ENCODE measurements around the gene FAM53B. TPM values are rescaled to one million over a fixed set of nuclear protein-coding genes. Genes with fewer than 3 reads are reported as not detected.

FAM53B gene
- total RNA-seq, 1 experiment from 2014 or later = 14.9 TPM

DNA sequence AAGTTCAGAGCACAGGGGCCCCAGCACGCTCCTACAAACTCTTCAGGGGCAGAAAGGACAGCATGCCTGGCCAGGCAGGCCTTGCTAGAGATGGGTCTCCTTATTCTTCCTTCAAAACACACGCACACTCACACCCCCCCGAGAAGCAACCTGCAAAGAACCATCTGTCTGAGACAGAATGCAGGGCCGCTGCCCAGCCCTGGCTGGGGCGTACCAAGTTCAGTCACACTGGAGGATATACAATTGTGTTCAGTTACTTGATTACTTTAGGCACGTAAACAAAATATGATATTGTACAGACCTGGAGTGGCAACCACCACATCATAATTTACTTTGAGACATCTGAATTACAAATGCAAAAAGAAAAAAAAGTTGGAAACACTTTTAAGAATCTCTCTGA, 5.7 kb downstream of the FAM53B start:
- BruUV-seq (replicated peaks) = no TSS peak
- H3K27ac Mint-ChIP-seq (ENCODE audit: low read depth, unreplicated experiment) = peak overlapping the region; percentile 31

DNA sequence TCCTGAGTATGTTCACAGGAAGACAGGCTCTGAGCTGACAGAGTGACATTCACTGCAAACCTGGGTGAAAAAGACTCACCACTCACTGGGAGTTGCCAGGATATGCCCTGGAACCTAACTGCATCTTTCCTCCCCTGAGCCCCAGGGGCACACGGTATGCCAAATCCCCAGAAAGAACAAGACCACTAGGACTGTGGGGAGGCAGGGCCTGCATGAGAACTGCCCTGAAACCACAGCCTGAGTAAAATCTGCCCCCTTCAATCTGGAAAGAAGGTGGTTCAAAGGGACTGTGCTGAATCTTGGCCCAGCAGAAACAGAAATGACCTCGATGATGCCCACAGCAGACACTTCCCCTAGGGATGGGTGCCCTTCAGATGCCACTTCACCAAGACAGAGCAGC, 6.5 kb downstream of the FAM53B start:
- peaks cover 63% of the 10 kb centered on the region for H3K4me1 Mint-ChIP-seq (ENCODE audit: insufficient read depth, unreplicated experiment)
- TF ChIP-seq, protein P1, sequence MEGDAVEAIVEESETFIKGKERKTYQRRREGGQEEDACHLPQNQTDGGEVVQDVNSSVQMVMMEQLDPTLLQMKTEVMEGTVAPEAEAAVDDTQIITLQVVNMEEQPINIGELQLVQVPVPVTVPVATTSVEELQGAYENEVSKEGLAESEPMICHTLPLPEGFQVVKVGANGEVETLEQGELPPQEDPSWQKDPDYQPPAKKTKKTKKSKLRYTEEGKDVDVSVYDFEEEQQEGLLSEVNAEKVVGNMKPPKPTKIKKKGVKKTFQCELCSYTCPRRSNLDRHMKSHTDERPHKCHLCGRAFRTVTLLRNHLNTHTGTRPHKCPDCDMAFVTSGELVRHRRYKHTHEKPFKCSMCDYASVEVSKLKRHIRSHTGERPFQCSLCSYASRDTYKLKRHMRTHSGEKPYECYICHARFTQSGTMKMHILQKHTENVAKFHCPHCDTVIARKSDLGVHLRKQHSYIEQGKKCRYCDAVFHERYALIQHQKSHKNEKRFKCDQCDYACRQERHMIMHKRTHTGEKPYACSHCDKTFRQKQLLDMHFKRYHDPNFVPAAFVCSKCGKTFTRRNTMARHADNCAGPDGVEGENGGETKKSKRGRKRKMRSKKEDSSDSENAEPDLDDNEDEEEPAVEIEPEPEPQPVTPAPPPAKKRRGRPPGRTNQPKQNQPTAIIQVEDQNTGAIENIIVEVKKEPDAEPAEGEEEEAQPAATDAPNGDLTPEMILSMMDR (IDR thresholded peaks at IDR 0.05; ENCODE audit: unreplicated experiment) = no peak
- H3K27ac Mint-ChIP-seq (ENCODE audit: low read depth, unreplicated experiment) = no peak overlapping the region
- H3K9me3 Mint-ChIP-seq (ENCODE audit: unreplicated experiment) = no peaks in the 10 kb centered on the region
- no TSS peak for BruUV-seq (replicated peaks)
- DNase-seq (ENCODE audit: unreplicated experiment) = no peak
- ChIA-PET CTCF (interaction anchor here (4.9 kb wide), 1 partner anchor 208 kb away, joined by 39 read pairs; no protein-coding TSS in a partner anchor), POLR2A (interaction anchor here (1.5 to 2.6 kb wide), 3 partner anchors 9 to 28 kb away, joined by 5 to 14 read pairs (median 9); no protein-coding TSS in a partner anchor)
- intact Hi-C loops (cut with micrococcal nuclease) = no loop called here
- no peak overlapping the region for H3K4me3 Mint-ChIP-seq (ENCODE audit: unreplicated experiment)
- H3K36me3 Mint-ChIP-seq (ENCODE audit: insufficient read depth, unreplicated experiment) = peaks cover 17% of the 10 kb centered on the region
- no peaks in the 10 kb centered on the region for H3K27me3 Mint-ChIP-seq (ENCODE audit: insufficient read depth, unreplicated experiment)

More for the DNA sequence above, 5.7 kb downstream of the FAM53B start:
- Mint-ChIP-seq H3K36me3 (ENCODE audit: insufficient read depth, unreplicated experiment) (peaks cover 10% of the 10 kb centered on the region), H3K9me3 (ENCODE audit: unreplicated experiment) (no peaks in the 10 kb centered on the region), H3K4me3 (ENCODE audit: unreplicated experiment) (no peak overlapping the region), H3K27me3 (ENCODE audit: insufficient read depth, unreplicated experiment) (no peaks in the 10 kb centered on the region), H3K4me1 (ENCODE audit: insufficient read depth, unreplicated experiment) (peaks cover 56% of the 10 kb centered on the region)
- intact Hi-C loops (cut with micrococcal nuclease) = no loop called here
- ChIA-PET CTCF (interaction anchor here (0.6 to 4.9 kb wide), 2 partner anchors 198 to 208 kb away, joined by 3 to 39 read pairs; no protein-coding TSS in a partner anchor), POLR2A (no interaction called here)
- TF ChIP-seq, protein P1 (IDR thresholded peaks at IDR 0.05; ENCODE audit: unreplicated experiment) = no peak
- DNase-seq (ENCODE audit: unreplicated experiment) = no peak

DNA sequence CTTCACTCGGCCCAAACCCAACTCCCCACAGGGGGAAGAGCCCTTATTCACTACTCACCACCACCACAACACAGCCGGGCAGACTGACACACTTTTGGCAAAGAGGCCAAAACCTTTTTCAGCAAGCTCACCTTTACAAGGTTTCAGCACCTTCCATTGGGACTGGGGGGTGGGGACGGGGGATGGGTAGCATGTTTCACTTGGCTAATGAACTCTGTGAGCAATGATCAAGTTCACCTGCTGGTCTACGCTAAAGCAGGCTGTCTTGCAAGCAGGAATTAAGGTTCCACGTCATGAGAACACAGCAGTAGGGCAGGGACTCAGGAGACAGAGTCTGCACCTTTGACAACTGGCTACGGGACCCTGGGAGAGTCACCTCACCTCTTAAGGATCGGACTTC, 7.0 kb downstream of the FAM53B start:
- peak; percentile 3 for DNase-seq (ENCODE audit: unreplicated experiment)
- ChIA-PET CTCF (interaction anchor here (0.6 to 0.9 kb wide), 3 partner anchors 8 to 30 kb away, joined by 3 read pairs; no protein-coding TSS in a partner anchor), POLR2A (interaction anchor here (0.7 to 2.6 kb wide), 7 partner anchors 10 to 211 kb away, joined by 3 to 14 read pairs (median 5); no protein-coding TSS in a partner anchor)
- BruUV-seq (replicated peaks) = no TSS peak
- Mint-ChIP-seq H3K9me3 (ENCODE audit: unreplicated experiment) (no peaks in the 10 kb centered on the region), H3K27ac (ENCODE audit: low read depth, unreplicated experiment) (no peak overlapping the region), H3K4me3 (ENCODE audit: unreplicated experiment) (peak overlapping the region; percentile 30), H3K4me1 (ENCODE audit: insufficient read depth, unreplicated experiment) (peaks cover 65% of the 10 kb centered on the region), H3K27me3 (ENCODE audit: insufficient read depth, unreplicated experiment) (no peaks in the 10 kb centered on the region), H3K36me3 (ENCODE audit: insufficient read depth, unreplicated experiment) (peaks cover 20% of the 10 kb centered on the region)
- intact Hi-C loops (cut with micrococcal nuclease) = no loop called here
- TF ChIP-seq, protein P1 (IDR thresholded peaks at IDR 0.05; ENCODE audit: unreplicated experiment) = no peak

DNA sequence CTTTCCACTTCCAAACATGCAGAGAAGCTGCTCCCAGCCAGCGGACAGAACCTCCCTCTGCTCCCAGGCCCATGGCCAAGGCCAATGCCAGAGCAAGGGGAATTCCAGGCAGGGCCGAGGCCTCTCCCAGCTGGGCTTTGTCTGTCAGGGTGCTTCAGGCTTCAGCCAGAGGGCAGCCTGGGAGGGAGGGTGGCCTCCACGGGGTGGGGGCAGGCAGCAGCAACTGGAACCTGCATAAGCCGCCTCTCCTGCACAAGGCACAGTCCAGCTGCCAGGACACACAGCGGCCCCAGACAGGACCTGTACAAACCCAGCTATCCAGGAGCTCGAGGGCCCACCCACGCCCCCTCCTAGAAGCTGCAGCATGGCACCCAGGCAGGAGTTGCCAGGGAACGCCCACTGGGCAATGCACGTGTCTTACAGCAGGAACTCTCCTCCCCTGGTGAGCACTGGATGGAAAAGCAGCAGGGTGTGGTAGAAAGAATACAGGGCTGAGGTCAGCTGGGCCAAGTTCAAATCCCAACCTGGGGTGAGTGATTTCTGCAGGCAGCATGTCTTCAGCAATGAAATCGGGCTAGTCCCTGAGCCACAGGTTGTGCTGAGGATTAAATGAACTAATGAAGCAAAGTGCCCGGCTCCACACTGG, 7.6 kb downstream of the FAM53B start:
- intact Hi-C loops (cut with micrococcal nuclease) = no loop called here
- Mint-ChIP-seq H3K36me3 (ENCODE audit: insufficient read depth, unreplicated experiment) (peaks cover 20% of the 10 kb centered on the region), H3K4me3 (ENCODE audit: unreplicated experiment) (peak overlapping the region; percentile 30), H3K27me3 (ENCODE audit: insufficient read depth, unreplicated experiment) (no peaks in the 10 kb centered on the region), H3K9me3 (ENCODE audit: unreplicated experiment) (no peaks in the 10 kb centered on the region), H3K27ac (ENCODE audit: low read depth, unreplicated experiment) (peak overlapping the region; percentile 77), H3K4me1 (ENCODE audit: insufficient read depth, unreplicated experiment) (peaks cover 63% of the 10 kb centered on the region)
- peak; percentile 60 for DNase-seq (ENCODE audit: unreplicated experiment)
- TF ChIP-seq, protein P1 (IDR thresholded peaks at IDR 0.05; ENCODE audit: unreplicated experiment) = no peak
- no TSS peak for BruUV-seq (replicated peaks)
- ChIA-PET CTCF (interaction anchor here (0.6 to 1.3 kb wide), 5 partner anchors 9 to 29 kb away, joined by 3 to 4 read pairs (median 3); no protein-coding TSS in a partner anchor), POLR2A (interaction anchor here (0.7 to 2.6 kb wide), 9 partner anchors 9 to 210 kb away, joined by 3 to 14 read pairs (median 4); no protein-coding TSS in a partner anchor)

Measured in MCF 10A (cell line).